LHCN-M2 (cell line): ENCODE measurements around the gene MVD. TPM values are rescaled to one million over a fixed set of nuclear protein-coding genes. Genes with fewer than 3 reads are reported as not detected.

Experiments used
- DNase-seq: peaks from one replicate; pipeline ENCODE4 v3.0.0-alpha.2; 2012; ENCODE audit warnings: low read depth
- total RNA-seq: library from RNA; depleted of rRNA; stranded (reverse); fragments of >200 nt; gene quantifications from 2 replicates; pipeline ENCODE4 v1.2.3, GENCODE V29; 2014

The MVD gene
- total RNA-seq, 1 experiment from 2014 or later = 31.8 TPM

DNA sequence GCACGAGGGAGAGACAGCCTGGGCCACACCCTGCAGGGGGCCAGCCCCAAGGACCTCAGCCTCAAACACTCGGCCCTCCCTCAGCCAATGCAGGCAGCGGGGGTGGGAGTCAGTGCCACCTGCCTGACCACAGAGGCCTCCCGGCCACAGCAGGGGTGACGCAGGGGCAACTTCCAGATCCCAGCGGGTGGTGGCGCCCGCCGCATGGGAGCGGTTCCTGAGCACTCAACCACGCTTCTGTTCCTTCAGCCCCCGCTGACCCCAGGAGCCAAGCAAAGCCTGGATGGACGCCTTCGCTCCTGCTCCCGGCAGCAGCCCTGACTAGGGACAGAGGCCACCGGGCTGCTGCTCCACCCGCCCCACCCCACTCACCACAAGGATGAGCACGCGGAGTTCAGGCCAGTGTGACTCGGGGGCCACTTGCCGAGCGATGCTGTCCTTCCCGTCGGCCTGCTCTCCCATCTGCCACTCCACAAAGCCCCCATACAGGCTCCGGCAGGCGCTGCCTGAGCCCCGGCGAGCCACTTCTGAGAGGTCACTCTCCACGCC lies 7.1 kb downstream of the MVD start:
- no peak for DNase-seq

DNA sequence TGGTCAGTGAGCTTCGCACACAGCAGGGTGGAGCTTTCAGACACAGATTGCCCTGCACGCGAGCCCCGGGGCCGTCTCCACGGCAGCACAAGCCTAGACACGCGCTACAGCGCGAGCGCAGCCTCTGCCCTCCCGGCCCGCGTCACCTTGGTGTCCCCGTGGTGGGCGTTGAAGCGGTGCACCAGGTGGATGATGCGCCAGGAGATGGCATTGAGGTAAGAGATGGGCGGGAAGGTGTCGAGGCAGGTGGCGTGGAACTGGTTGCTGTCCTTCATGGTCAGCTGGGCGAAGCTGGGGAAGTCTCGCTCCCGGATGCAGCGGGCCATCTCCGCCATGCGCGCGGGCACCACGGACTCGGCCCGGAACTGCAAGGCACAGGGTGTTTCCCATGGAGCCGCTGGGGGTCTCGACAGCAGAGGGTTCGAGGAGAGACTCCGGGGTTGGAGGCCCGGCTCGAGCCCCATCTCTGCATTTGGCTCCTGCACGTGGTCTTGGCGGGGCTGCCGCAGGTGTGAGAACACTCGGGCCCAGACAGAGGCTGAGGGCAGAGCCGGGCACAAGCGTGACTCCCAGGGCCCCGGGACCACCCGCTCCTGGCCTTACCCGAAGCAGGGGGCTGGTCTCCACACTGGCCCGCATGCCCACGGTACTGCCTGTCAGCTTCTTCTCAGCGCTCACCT lies 7.7 kb downstream of the MVD start:
- no peak for DNase-seq

GRCh38 chr16:88654363-88655052 lies 8.4 kb downstream of the MVD start:
- DNase-seq = no peak

GRCh38 chr16:88653596-88654362 lies 9.1 kb downstream of the MVD start:
- DNase-seq = no peak

GRCh38 chr16:88653101-88653500 lies 9.8 kb downstream of the MVD start:
- DNase-seq = no peak

- DNase-seq = no peak
Observed at GRCh38 chr16:88652762-88653063, 10.2 kb downstream of the MVD start.

GRCh38 chr16:88651989-88652761 lies 10.7 kb downstream of the MVD start:
- DNase-seq = no peak

DNA sequence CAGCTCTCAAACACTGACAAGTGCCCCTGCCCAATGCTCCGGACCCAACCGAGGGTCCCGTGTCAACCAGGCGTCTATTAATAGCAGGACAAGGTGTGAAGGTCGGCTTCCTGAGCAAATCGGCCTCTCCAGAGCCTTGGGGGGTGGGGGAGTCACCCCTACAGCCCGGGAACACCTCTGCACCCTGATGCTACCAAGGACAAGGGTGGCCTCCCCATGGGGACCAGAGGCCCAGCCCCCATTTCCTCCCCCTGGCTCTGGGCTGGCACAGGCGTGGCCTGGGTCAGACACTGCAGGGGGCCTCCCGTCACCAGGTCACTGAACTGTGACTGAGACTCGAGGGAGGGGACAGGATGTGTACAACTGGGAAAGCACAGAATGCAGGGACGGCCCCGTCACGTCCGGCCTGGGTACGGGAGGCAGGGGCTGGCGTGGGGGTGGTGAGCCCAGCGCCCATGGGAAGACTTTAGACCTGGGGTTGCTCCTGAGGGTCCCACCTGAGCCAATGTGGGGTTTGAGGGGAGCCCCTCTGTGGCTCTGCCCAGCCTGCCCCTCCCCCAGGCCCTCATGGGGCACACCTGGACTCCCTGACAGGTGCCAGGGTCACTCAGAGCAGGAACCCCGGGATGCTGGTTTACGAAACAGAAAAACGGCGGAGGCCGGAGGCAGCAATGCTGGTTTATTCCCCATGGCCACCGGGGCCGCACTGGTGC lies 11.5 kb downstream of the MVD start:
- DNase-seq = no peak

DNA sequence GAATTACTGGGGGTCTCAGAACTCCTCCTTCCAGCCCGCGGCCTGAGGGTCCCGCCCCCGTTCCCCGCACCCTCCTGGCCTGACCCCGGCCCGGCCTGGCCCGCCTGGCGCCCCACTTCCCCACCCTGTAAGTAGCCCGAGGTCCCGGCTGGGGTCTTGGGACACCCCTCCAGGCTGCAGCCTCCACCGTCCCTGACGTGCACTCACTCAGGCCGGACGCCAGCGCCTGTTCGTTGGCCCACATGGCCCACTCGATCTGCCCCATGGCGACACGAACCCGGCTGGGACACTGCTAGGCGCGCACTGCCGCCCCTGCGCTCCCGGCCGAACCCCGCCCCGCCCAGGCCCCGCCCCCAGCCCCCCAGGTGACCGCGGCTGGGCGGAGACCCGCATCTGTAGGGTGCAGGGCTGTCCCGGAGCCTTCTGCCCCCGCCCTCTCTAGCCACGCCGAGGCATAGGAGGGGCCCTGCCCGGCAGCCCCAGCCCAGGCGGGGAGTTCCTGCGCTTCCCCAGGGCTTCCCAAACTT lies 12.1 kb downstream of the MVD start, which contains the start of gene CYBA:
Gene CYBA, minus strand, starts transcription at position 305 of the 527 bp plus-strand sequence. Its CDS starts 40 bp downstream, at position 265.
- no peak for DNase-seq

- no peak for DNase-seq
Observed at GRCh38 chr16:88649924-88650748, 12.8 kb downstream of the MVD start.

GRCh38 chr16:88649195-88649923 lies 13.5 kb downstream of the MVD start:
- no peak for DNase-seq

- DNase-seq = no peak
Observed at GRCh38 chr16:88647178-88648070, 15.5 kb downstream of the MVD start.

DNA sequence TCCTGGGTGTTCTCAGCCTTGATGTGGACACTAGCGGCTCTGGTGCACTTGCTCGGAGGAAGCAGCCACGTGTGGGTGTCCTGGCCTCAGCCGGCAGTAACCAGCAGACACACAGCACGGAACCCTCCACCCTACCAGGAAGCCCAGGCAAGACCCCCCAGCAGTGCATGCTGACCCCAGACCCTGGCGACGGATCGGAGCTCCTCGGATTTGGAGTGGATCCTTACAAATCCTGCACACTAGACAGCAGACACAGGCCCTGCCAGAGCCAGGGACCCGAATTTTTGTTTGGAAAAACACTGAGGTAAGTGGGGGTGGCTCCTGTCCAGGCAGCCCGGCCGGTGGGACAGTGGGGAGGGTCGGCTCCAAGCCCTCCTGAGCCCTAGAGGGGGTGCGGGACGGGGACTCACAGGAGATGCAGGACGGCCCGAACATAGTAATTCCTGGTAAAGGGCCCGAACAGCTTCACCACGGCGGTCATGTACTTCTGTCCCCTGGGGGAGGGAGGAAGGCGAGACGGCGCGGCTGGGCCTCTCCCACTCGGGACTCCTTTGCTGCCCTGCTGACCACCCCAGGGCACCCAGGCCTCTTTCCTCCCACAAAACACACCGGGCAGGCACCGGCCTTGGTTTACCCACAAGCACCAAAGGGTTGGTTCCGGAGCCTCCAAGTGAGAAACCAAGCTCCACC lies 16.4 kb downstream of the MVD start:
- no peak for DNase-seq

GRCh38 chr16:88645941-88646340 lies 16.9 kb downstream of the MVD start:
- no peak for DNase-seq

- DNase-seq = no peak
Observed at GRCh38 chr16:88645455-88645854, 17.4 kb downstream of the MVD start.

DNA sequence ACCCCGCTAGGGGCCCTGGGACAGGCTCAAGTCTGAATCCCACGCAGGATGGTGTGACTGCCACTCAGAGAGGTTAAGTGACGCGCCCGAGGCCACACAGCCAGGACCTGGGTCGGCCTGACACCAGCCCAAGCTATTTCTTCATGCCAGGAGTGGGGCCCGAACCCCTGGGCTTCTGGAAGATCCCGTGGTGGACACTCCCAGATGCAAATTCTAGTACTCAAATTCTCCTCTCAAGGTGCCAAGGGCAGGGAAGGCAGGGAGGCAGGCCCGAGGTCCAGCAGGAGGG lies 19.3 kb downstream of the MVD start:
- no peak for DNase-seq

- no peak for DNase-seq
Observed at GRCh38 chr16:88642881-88643643, 19.8 kb downstream of the MVD start.
